K562 (cell line): ENCODE measurements around the gene EBI3. TPM values are rescaled to one million over a fixed set of nuclear protein-coding genes. Genes with fewer than 3 reads are reported as not detected.

Experiments
- AFF4 ChIP-seq: sonication (generic); formaldehyde crosslinking; IDR thresholded peaks from 2 replicates; pipeline ENCODE4 v1.8.0; 2023; ENCODE audit warnings: mild to moderate bottlenecking, missing genetic modification reagents
- BHLHE40 ChIP-seq: IDR thresholded peaks from 2 replicates; pipeline ENCODE4 v1.6.1; 2011; ENCODE audit warnings: low read length, improper control_type of control experiment
- EZH2 ChIP-seq: IDR thresholded peaks from 2 replicates; pipeline ENCODE4 v1.6.1; 2012; ENCODE audit warnings: low read depth, mild to moderate bottlenecking, inconsistent platforms, low read length, borderline replicate concordance
- FOXJ3 ChIP-seq: sonication (generic); formaldehyde crosslinking; IDR thresholded peaks from 2 replicates; pipeline ENCODE4 v1.4.0; 2020; ENCODE audit warnings: mild to moderate bottlenecking, missing genetic modification reagents
- KDM1A ChIP-seq, 2 experiments: fragments of 450-650 bp; IDR thresholded peaks; 2 replicates each; pipeline ENCODE4 v1.6.1; 2016; ENCODE audit warnings: mild to moderate bottlenecking in 2 of 2
- MTF1 ChIP-seq: fragments of 250-450 bp; sonication (Bioruptor Pico); IDR thresholded peaks from 2 replicates; pipeline ENCODE4 v1.9.0; 2021; ENCODE audit warnings: moderate library complexity, mild to moderate bottlenecking, inconsistent platforms, borderline replicate concordance
- PBX2 ChIP-seq, 2 experiments: IDR thresholded peaks in 1 of 2; conservative IDR thresholded peaks in 1 of 2; 2 replicates each; pipeline ENCODE4 v1.6.1; 2016; ENCODE audit warnings: low read depth in 2 of 2, mild to moderate bottlenecking in 1 of 2, missing compliant biosample characterization in 1 of 2, missing genetic modification characterization in 1 of 2, moderate library complexity in 1 of 2
- POLR2H ChIP-seq: IDR thresholded peaks from 2 replicates; pipeline ENCODE4 v1.6.1; 2016; ENCODE audit warnings: missing genetic modification characterization, low read depth, mild to moderate bottlenecking, control low read depth, missing compliant biosample characterization, moderate library complexity
- SMAD3 ChIP-seq: fragments of 450-650 bp; formaldehyde crosslinking; conservative IDR thresholded peaks from 2 replicates; pipeline ENCODE4 v1.4.0; 2020; ENCODE audit warnings: mild to moderate bottlenecking
- SMARCC2 ChIP-seq: fragments of 450-650 bp; IDR thresholded peaks from 2 replicates; pipeline ENCODE4 v1.6.1; 2017; ENCODE audit warnings: antibody characterized with exemption, moderate library complexity, mild to moderate bottlenecking, low read depth
- TARDBP ChIP-seq: fragments of 450-650 bp; IDR thresholded peaks from 2 replicates; pipeline ENCODE4 v1.6.1; 2016
- TOE1 ChIP-seq, 2 experiments: fragments of 450-650 bp in 1 of 2; sonication (generic) in 1 of 2; formaldehyde crosslinking in 1 of 2; IDR thresholded peaks; 2 replicates each; pipeline versions ENCODE4 v1.7.1 to v1.8.0; 2016 to 2022; ENCODE audit warnings: borderline replicate concordance in 2 of 2, mild to moderate bottlenecking in 2 of 2, antibody characterized with exemption in 1 of 2, inconsistent platforms in 1 of 2, low read depth in 1 of 2, missing genetic modification reagents in 1 of 2, moderate library complexity in 1 of 2
- XRCC4 ChIP-seq: IDR thresholded peaks from one replicate; pipeline ENCODE4 v1.6.1; 2011; ENCODE audit not compliant: insufficient read depth, insufficient read length; ENCODE audit errors: extremely low read depth
- YBX1 ChIP-seq: fragments of 450-650 bp; IDR thresholded peaks from 2 replicates; pipeline ENCODE4 v1.7.1; 2016; ENCODE audit warnings: mild to moderate bottlenecking
- ZKSCAN1 ChIP-seq: fragments of 150-350 bp; IDR thresholded peaks from 2 replicates; pipeline ENCODE4 v1.6.1; 2016; ENCODE audit warnings: low read depth, low read length
- ZNF518B ChIP-seq: fragments of 250-450 bp; sonication (Bioruptor Pico); IDR thresholded peaks from 2 replicates; pipeline ENCODE4 v1.5.0; 2021; ENCODE audit warnings: mild to moderate bottlenecking, moderate library complexity
- polyA plus RNA-seq, 8 experiments: library from polyadenylated mRNA; depleted of rRNA in 4 of 8; stranded (reverse) in 5 of 8; unstranded in 3 of 8; fragments of >200 nt; fragmentation: Nextera tagmentation in 2 of 8; fragmentation: Illumina TruSeq in 1 of 8; extraction: Ambion mirVana in 2 of 8; extraction: Trizol in 1 of 8; gene quantifications; 2 replicates each; pipeline versions ENCODE4 v1.2.1 to v1.2.3, GENCODE V29; 2011 to 2014; ENCODE audit warnings: inconsistent platforms in 1 of 8, missing spikeins in 1 of 8
- total RNA-seq, 7 experiments: library from RNA; depleted of rRNA in 6 of 7; stranded (reverse); fragments of >200 nt in 6 of 7; fragmentation: Illumina TruSeq in 2 of 7; extraction: Trizol in 2 of 7; gene quantifications; 2 replicates each; pipeline versions ENCODE4 v1.2.1 to v1.2.3, GENCODE V29; 2011 to 2021; ENCODE audit warnings: low replicate concordance in 1 of 7

Gene EBI3
- total and polyA plus RNA-seq, 9 of the 15 experiments (the other 6 are each of a cell fraction or from before 2014, with no cell fraction given): 0.08 to 0.35 (median 0.22) TPM; not detected in 6

DNA sequence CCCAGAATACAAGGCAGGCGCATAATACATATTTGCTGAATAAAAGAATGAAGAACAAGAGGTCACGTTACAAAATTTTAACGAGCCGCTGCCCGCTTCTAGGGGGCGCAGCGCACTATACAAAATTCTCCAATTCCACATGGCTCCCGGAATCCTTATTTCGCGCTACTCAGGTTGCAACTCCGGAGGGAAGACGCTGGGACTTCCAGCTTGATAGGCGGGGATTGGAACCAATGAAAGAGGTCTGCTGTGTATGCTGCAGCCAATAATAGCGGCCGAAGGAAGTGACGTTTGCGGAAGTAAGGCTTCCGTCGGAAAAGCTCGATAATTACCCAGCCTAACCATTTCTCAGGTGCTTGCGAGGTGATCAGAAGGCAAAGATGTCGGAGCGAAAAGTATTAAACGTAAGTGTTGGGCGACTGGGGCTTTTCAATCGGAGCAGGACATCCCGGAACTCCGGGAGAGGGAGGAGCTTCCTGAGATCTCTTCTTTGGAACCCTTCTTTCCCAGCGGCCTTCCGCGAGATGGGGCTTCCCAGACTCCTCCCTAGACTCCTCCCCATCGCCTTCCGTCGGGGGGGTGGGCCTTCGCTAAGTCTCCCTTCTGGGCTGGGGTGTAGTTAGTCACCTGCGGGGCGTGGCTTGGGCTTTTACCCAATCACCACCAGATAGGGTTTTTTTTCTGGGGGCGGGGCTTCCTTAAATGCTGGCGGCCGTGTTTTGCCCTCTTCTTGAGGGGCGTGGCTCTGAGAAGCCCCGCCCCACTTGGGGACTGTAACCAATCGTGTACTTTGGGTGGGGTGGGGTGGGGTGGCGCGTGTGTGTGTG is 17.7 kb downstream of the EBI3 start, which contains the start of gene YJU2 (continued):
- TF ChIP-seq SMAD3 (CRISPR knock-in tag): 0 out of 2 replicates have a peak, but pooled peaks have one; percentile 44
- TF ChIP-seq MTF1 (CRISPR knock-in tag): no peak
- no peak for TF ChIP-seq ZNF518B (CRISPR knock-in tag)
- TF ChIP-seq PBX2 (CRISPR knock-in tag; IDR thresholded peaks at IDR 0.05; ENCODE audit: low read depth): peak; percentile 99
- peak; percentile 100 for TF ChIP-seq PBX2 (tag; conservative IDR thresholded peaks at IDR 0.05; ENCODE audit: low read depth)
- TF ChIP-seq KDM1A (IDR thresholded peaks at IDR 0.05): no peak
- no peak for TF ChIP-seq YBX1
- TF ChIP-seq AFF4 (CRISPR knock-in tag): peak; percentile 77
- TF ChIP-seq FOXJ3 (CRISPR knock-in tag): no peak
- peak; percentile 23; the same call in 1 of the 2 replicates for TF ChIP-seq SMARCC2
- TF ChIP-seq EZH2: no peak
- TF ChIP-seq BHLHE40: peak; percentile 67; the same call in 1 of the 2 replicates
- TF ChIP-seq TOE1 (IDR thresholded peaks at IDR 0.05; ENCODE audit: borderline replicate concordance): peak; percentile 92
- no peak for TF ChIP-seq TOE1 (CRISPR knock-in tag; IDR thresholded peaks at IDR 0.05; ENCODE audit: borderline replicate concordance, low read depth)
- no peak for TF ChIP-seq XRCC4
- TF ChIP-seq POLR2H (tag): peak; percentile 95
- peak; percentile 63; the same call in 1 of the 2 replicates for TF ChIP-seq ZKSCAN1
- peak; percentile 70; the same call in 1 of the 2 replicates for TF ChIP-seq TARDBP
